A172 (cell line): ENCODE results near the gene STIP1. TPM values are rescaled to one million over a fixed set of nuclear protein-coding genes. Genes with fewer than 3 reads are reported as not detected.
A peak's percentile ranks its signal among the peaks of the same experiment; 100 is the strongest.

Source experiments
- DNase-seq: peaks from one replicate; pipeline ENCODE4 v3.0.0-alpha.2; 2015; ENCODE audit warnings: low spot score
- total RNA-seq: library from RNA; depleted of rRNA; stranded (reverse); fragments of >200 nt; shearing (Covaris generic); gene quantifications from 2 replicates; pipeline ENCODE4 v1.2.3, GENCODE V29; 2014

Gene STIP1
- total RNA-seq, 1 experiment from 2014 or later = 474 TPM

- DNase-seq = no peak
Observed at GRCh38 chr11:64198511-64198910, 12.5 kb downstream of the STIP1 start.

GRCh38 chr11:64201543-64201942 is 15.6 kb downstream of the STIP1 start:
- no peak for DNase-seq

GRCh38 chr11:64202992-64203391 is 17.0 kb downstream of the STIP1 start:
- no peak for DNase-seq

GRCh38 chr11:64203421-64204079 is 17.6 kb downstream of the STIP1 start:
- DNase-seq = no peak

- DNase-seq = no peak
Observed at GRCh38 chr11:64204080-64204440, 18.1 kb downstream of the STIP1 start.

GRCh38 chr11:64204464-64204989 is 18.6 kb downstream of the STIP1 start:
- DNase-seq = peak; percentile 94

GRCh38 chr11:64206457-64207255 is 20.7 kb downstream of the STIP1 start, which contains the start of gene FERMT3:
Gene FERMT3 (plus strand): TSS chr11:64206721. CDS start chr11:64207365, 644 bp downstream.
- DNase-seq = peak; percentile 30

- DNase-seq = peak; percentile 94
Observed at GRCh38 chr11:64207256-64208085, 21.5 kb downstream of the STIP1 start.

GRCh38 chr11:64208086-64208795 is 22.3 kb downstream of the STIP1 start:
- DNase-seq = no peak

GRCh38 chr11:64208796-64209562 is 23.0 kb downstream of the STIP1 start:
- DNase-seq = no peak

GRCh38 chr11:64209563-64209843 is 23.5 kb downstream of the STIP1 start:
- no peak for DNase-seq

GRCh38 chr11:64210301-64211020 is 24.5 kb downstream of the STIP1 start:
- no peak for DNase-seq

- DNase-seq = no peak
Observed at GRCh38 chr11:64211181-64211872, 25.4 kb downstream of the STIP1 start.

GRCh38 chr11:64216879-64217278 is 30.9 kb downstream of the STIP1 start:
- DNase-seq = no peak

GRCh38 chr11:64218628-64219353 is 32.8 kb downstream of the STIP1 start:
- DNase-seq = no peak

GRCh38 chr11:64219354-64219684 is 33.3 kb downstream of the STIP1 start:
- no peak for DNase-seq

- no peak for DNase-seq
Observed at GRCh38 chr11:64219755-64220154, 33.8 kb downstream of the STIP1 start.

- no peak for DNase-seq
Observed at GRCh38 chr11:64220271-64220670, 34.3 kb downstream of the STIP1 start.

GRCh38 chr11:64220798-64221197 is 34.8 kb downstream of the STIP1 start:
- no peak for DNase-seq
